ENCODE data around the gene SLC4A3. TPM values are rescaled to one million over a fixed set of nuclear protein-coding genes. Genes with fewer than 3 reads are reported as not detected.

The SLC4A3 gene
- total and polyA plus RNA-seq, 12 donors: 197 to 671 (median 370) TPM

- intact Hi-C loops (cut with DNase I): loop anchor here in 1 of 10 donors (10.0 kb wide), 1 partner anchor 70 kb away; no protein-coding TSS in a partner anchor
- Histone ChIP-seq H3K4me1 (peaks cover 3 to 92% (median 30%) of the 10 kb centered on the region in 9 donors), H3K9me3 (no peaks in the 10 kb centered on the region), H3K36me3 (peaks cover 0 to 30% (median 0%) of the 10 kb centered on the region in 9 donors), H3K27ac (peak overlapping the region in 9 of 10 donors; percentile 31 to 99 (median 94)), H3K4me3 (peak overlapping the region in 2 of 10 donors; percentile 2 to 48), H3K27me3 (peaks cover 0 to 1% (median 0%) of the 10 kb centered on the region in 7 donors)
- 72 to 77% methylated on average over 15 of the region's 15 CpGs for WGBS, 2 donors
- DNase-seq: peak in 1 of 2 donors; percentile 5
- ATAC-seq: no peak
- no peak for TF ChIP-seq CTCF (IDR thresholded peaks at IDR 0.05)
These were observed 6.9 kb downstream of the SLC4A3 start for GRCh38 chr2:219634171-219634940.

GRCh38 chr2:219634951-219635751 lies 7.7 kb downstream of the SLC4A3 start:
- H3K4me3 ChIP-seq: peak overlapping the region in 1 of 10 donors; percentile 24
- intact Hi-C loops (cut with DNase I): loop anchor here in 1 of 10 donors (10.0 kb wide), 1 partner anchor 70 kb away; no protein-coding TSS in a partner anchor
- TF ChIP-seq CTCF (IDR thresholded peaks at IDR 0.05): no peak
- peak overlapping the region in 8 of 10 donors; percentile 87 to 99 (median 94) for H3K27ac ChIP-seq
- peaks cover 0 to 30% (median 0%) of the 10 kb centered on the region in 9 donors for H3K36me3 ChIP-seq
- H3K4me1 ChIP-seq: peaks cover 3 to 92% (median 26%) of the 10 kb centered on the region in 9 donors
- H3K9me3 ChIP-seq: no peaks in the 10 kb centered on the region
- ATAC-seq (no peak), DNase-seq (peak in 1 of 2 donors; percentile 2)
- H3K27me3 ChIP-seq: no peaks in the 10 kb centered on the region
- WGBS, 2 donors: 69 to 73% methylated on average over 22 of the region's 22 CpGs

- intact Hi-C loops (cut with DNase I): loop anchor here in 1 of 10 donors (10.0 kb wide), 1 partner anchor 72 kb away; no protein-coding TSS in a partner anchor
- Histone ChIP-seq H3K27ac (peak overlapping the region in 7 of 10 donors; percentile 43 to 99 (median 93)), H3K4me1 (peaks cover 3 to 99% (median 26%) of the 10 kb centered on the region in 9 donors), H3K9me3 (no peaks in the 10 kb centered on the region), H3K36me3 (peaks cover 0 to 41% (median 0%) of the 10 kb centered on the region in 9 donors), H3K27me3 (no peaks in the 10 kb centered on the region), H3K4me3 (no peak overlapping the region)
- no peak for TF ChIP-seq CTCF (IDR thresholded peaks at IDR 0.05)
- ATAC-seq: no peak
- WGBS, 2 donors: 68 to 78% methylated on average over 24 of the region's 24 CpGs
- no peak for DNase-seq
These were observed 8.9 kb downstream of the SLC4A3 start for GRCh38 chr2:219636144-219636915.
